Tibial nerve (tissue), 4 donors: ENCODE measurements around the gene BICD1. TPM values are rescaled to one million over a fixed set of nuclear protein-coding genes. Genes with fewer than 3 reads are reported as not detected.

ENCODE experiments used
- DNase-seq, 2 donors: peaks; one replicate each; pipeline ENCODE4 v3.0.0-alpha.2; 2019; ENCODE audit warnings: low spot score in 2 of 2
- H3K27ac ChIP-seq, 4 donors: fragments of 200-600 bp; sonication (generic) in 3 of 4; one replicate each; pipeline ENCODE4 v1.5.1; 2017 to 2019; ENCODE audit warnings: mild to moderate bottlenecking in 1 of 4
- H3K27me3 ChIP-seq, 2 donors: fragments of 200-600 bp; sonication (generic) in 1 of 2; one replicate each; pipeline versions ENCODE4 v1.5.1 to v1.6.0; 2017 to 2019
- H3K36me3 ChIP-seq, 3 donors: fragments of 200-600 bp; sonication (generic); one replicate each; pipeline ENCODE4 v1.5.1; 2018 to 2019
- H3K4me1 ChIP-seq, 4 donors: fragments of 200-600 bp; sonication (generic) in 3 of 4; one replicate each; pipeline ENCODE4 v1.5.1; 2017 to 2019
- H3K4me3 ChIP-seq, 4 donors: fragments of 200-600 bp; sonication (generic) in 3 of 4; one replicate each; pipeline ENCODE4 v1.5.1; 2017 to 2019; ENCODE audit warnings: mild to moderate bottlenecking in 1 of 4, moderate library complexity in 1 of 4
- H3K9me3 ChIP-seq, 4 donors: fragments of 200-600 bp; sonication (generic) in 3 of 4; one replicate each; pipeline ENCODE4 v1.5.1; 2017 to 2019
- CTCF ChIP-seq, 5 experiments: fragments of 200-600 bp in 3 of 5; fragments of 450-650 bp in 2 of 5; sonication (generic) in 3 of 5; IDR thresholded peaks; one replicate each; pipeline ENCODE4 v1.5.1; 2016 to 2019; ENCODE audit warnings: antibody characterized with exemption in 5 of 5, mild to moderate bottlenecking in 3 of 5, moderate library complexity in 2 of 5
- EP300 ChIP-seq, 2 donors: sonication (generic); formaldehyde crosslinking; IDR thresholded peaks; one replicate each; pipeline ENCODE4 v1.6.1; 2017; ENCODE audit warnings: antibody characterized with exemption in 2 of 2, mild to moderate bottlenecking in 1 of 2
- POLR2A ChIP-seq, 2 donors: fragments of 450-650 bp; IDR thresholded peaks; one replicate each; pipeline ENCODE4 v1.6.1; 2017; ENCODE audit warnings: antibody characterized with exemption in 2 of 2, mild to moderate bottlenecking in 2 of 2, moderate library complexity in 2 of 2
- WGBS, 2 donors: methylation state at CpG; one replicate each; pipeline ENCODE4 v1.1.5; 2018; 5-methylcytosine and 5-hydroxymethylcytosine counted together
- total RNA-seq, 4 donors: library from RNA; depleted of rRNA; stranded (reverse); fragments of >200 nt; gene quantifications; one replicate each; pipeline ENCODE4 v1.1.0, GENCODE V29; 2016

BICD1 gene
- total RNA-seq, 4 donors from 2014 or later = 34.9 to 58.8 (median 49.2) TPM

GRCh38 chr12:32163596-32163995 is 56.9 kb downstream of the BICD1 start:
- DNase-seq = no peak
- Histone ChIP-seq H3K36me3 (no peaks in the 10 kb centered on the region), H3K4me1 (peaks cover 0 to 6% (median 0%) of the 10 kb centered on the region in 4 donors), H3K9me3 (no peaks in the 10 kb centered on the region), H3K27ac (no peak overlapping the region), H3K27me3 (no peaks in the 10 kb centered on the region), H3K4me3 (no peak overlapping the region)
- WGBS, 2 donors = 88 to 95% methylated on average over 2 of the region's 2 CpGs
- TF ChIP-seq POLR2A (IDR thresholded peaks at IDR 0.05) = no peak
- no peak for TF ChIP-seq CTCF (IDR thresholded peaks at IDR 0.05)
- TF ChIP-seq EP300 (IDR thresholded peaks at IDR 0.05) = no peak

- Histone ChIP-seq H3K36me3 (no peaks in the 10 kb centered on the region), H3K4me1 (no peaks in the 10 kb centered on the region), H3K9me3 (no peaks in the 10 kb centered on the region), H3K27me3 (no peaks in the 10 kb centered on the region), H3K27ac (no peak overlapping the region), H3K4me3 (no peak overlapping the region)
- TF ChIP-seq EP300 (IDR thresholded peaks at IDR 0.05) (no peak), CTCF (IDR thresholded peaks at IDR 0.05) (no peak), POLR2A (IDR thresholded peaks at IDR 0.05) (no peak)
- 95% methylated on average over 4 of the region's 4 CpGs for WGBS, 2 donors
- DNase-seq = no peak
These were observed 59.9 kb downstream of the BICD1 start for GRCh38 chr12:32166510-32166909.

- no peak for DNase-seq
- H3K27me3 ChIP-seq = no peaks in the 10 kb centered on the region
- no peak overlapping the region for H3K4me3 ChIP-seq
- peaks cover 0 to 4% (median 0%) of the 10 kb centered on the region in 4 donors for H3K4me1 ChIP-seq
- TF ChIP-seq EP300 (IDR thresholded peaks at IDR 0.05) (no peak), CTCF (IDR thresholded peaks at IDR 0.05) (no peak), POLR2A (IDR thresholded peaks at IDR 0.05) (no peak)
- H3K36me3 ChIP-seq = no peaks in the 10 kb centered on the region
- peak overlapping the region in 1 of 4 donors; percentile 15 for H3K27ac ChIP-seq
- WGBS, 2 donors = 64 to 70% methylated on average over 6 of the region's 6 CpGs
- H3K9me3 ChIP-seq = no peaks in the 10 kb centered on the region
These were observed 63.9 kb downstream of the BICD1 start for GRCh38 chr12:32170437-32170998.

GRCh38 chr12:32171211-32171610 is 64.6 kb downstream of the BICD1 start:
- Histone ChIP-seq H3K27me3 (no peaks in the 10 kb centered on the region), H3K27ac (peak overlapping the region in 1 of 4 donors; percentile 15), H3K4me3 (no peak overlapping the region), H3K36me3 (no peaks in the 10 kb centered on the region), H3K4me1 (peaks cover 0 to 4% (median 0%) of the 10 kb centered on the region in 4 donors), H3K9me3 (no peaks in the 10 kb centered on the region)
- no peak for DNase-seq
- WGBS, 2 donors = 88 to 93% methylated on average over 7 of the region's 7 CpGs
- no peak for TF ChIP-seq EP300 (IDR thresholded peaks at IDR 0.05)
- no peak for TF ChIP-seq POLR2A (IDR thresholded peaks at IDR 0.05)
- no peak for TF ChIP-seq CTCF (IDR thresholded peaks at IDR 0.05)

GRCh38 chr12:32176606-32177005 is 70.0 kb downstream of the BICD1 start:
- H3K4me1 ChIP-seq = peaks cover 0 to 4% (median 0%) of the 10 kb centered on the region in 4 donors
- no peak overlapping the region for H3K4me3 ChIP-seq
- no peaks in the 10 kb centered on the region for H3K36me3 ChIP-seq
- H3K27ac ChIP-seq = no peak overlapping the region
- WGBS, 2 donors = 92 to 93% methylated on average over 2 of the region's 2 CpGs
- DNase-seq = no peak
- no peaks in the 10 kb centered on the region for H3K9me3 ChIP-seq
- no peaks in the 10 kb centered on the region for H3K27me3 ChIP-seq
- TF ChIP-seq CTCF (IDR thresholded peaks at IDR 0.05) = no peak
- no peak for TF ChIP-seq EP300 (IDR thresholded peaks at IDR 0.05)
- no peak for TF ChIP-seq POLR2A (IDR thresholded peaks at IDR 0.05)
